HS-27A (cell line): ENCODE measurements around the gene ADGRB2.
A peak's percentile ranks its signal among the peaks of the same experiment; 100 is the strongest.

Source experiments
- DNase-seq: peaks from one replicate; pipeline ENCODE4 v3.0.0-alpha.2; 2012; ENCODE audit warnings: low read depth, missing footprints

The ADGRB2 gene

GRCh38 chr1:31702836-31703404 is 61.2 kb downstream of the ADGRB2 start:
- no peak for DNase-seq

DNA sequence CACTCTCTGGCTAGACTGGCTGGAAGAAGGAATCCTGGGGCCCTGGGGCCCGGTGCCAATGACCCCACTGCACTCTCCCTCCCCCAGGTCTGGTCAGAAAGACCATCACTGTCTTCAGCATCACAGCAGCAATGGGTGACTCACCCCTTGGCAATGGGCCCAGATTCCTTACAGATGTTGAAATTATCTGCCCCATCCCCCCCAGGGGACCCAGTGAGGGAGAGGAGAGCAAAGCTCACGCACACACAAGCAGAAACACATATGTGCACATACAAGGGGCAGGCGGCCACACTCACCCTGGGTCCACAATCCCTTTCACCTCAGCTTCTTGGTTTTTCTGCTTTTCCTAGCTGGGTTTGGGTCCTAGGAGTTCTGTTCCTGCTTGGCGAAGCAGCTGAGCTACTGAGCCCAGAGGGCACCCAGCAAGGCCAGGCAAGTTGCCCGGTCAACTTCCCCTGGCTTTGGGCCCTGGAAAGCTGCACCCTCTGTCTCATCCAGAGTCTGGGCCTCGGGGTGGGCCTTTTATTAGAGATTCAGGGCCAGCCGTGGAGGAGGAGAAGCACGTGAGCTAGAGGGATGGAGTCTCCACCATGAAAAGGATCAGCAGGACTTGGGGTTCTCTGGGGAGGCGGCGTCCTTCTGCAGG is 62.9 kb downstream of the ADGRB2 start:
- DNase-seq: peak; percentile 99

DNA sequence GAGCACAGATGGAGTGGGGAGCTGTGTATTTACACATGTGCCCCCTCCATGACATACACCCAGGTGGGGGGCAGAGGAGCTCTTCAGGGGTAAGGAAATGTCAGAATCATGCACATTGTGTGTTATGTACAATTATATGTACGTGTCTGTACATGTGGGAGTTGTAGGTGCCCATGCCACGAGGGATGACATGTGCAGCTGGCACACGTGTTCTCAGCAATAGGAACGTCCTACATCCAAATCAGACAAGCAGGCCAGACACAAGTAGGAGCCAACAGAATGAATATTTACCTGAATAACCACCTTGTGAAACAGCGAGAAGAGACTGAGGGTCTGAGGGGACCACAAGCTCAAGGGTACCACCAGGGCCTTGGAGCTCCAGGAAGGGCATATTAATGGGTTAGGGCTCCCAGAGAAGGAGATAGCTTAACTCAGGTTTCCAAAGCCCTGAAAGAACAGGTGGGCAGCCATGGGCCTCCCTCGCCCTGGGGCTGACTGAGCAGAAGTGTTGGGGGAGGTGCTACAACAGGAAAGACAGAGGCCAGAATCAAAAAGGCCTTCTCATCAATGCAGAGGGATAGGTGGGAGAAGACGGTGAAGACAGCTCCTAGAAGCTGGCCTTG is 63.6 kb downstream of the ADGRB2 start:
- DNase-seq: no peak

DNA sequence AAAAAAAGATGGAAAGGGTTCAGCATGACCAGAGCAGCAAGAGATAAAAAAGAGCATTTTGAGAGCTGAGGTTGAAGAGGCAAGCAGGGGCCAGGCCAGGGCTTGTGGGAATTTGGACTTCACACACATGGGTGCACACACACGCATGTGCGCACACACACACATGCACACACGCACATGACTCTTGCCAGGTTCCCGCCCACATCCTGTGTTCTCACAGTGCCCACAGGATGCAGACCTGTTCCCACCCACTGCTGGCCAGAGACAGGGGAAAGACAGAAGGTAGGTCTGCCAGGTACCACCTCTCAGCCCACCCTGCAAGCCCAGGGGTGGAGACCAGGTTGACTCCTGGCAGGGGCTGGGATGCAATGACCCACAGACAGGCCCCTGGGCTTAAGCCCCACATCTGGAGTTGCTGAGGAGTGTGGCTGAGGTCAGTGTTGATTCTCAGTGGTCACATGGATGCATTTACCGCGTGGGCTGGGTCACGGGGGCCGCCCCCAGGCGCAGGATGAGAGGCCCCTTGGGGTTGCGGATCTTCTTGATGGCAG is 64.7 kb downstream of the ADGRB2 start:
- DNase-seq: no peak

- no peak for DNase-seq
Observed at GRCh38 chr1:31697369-31697984, 66.7 kb downstream of the ADGRB2 start.

DNA sequence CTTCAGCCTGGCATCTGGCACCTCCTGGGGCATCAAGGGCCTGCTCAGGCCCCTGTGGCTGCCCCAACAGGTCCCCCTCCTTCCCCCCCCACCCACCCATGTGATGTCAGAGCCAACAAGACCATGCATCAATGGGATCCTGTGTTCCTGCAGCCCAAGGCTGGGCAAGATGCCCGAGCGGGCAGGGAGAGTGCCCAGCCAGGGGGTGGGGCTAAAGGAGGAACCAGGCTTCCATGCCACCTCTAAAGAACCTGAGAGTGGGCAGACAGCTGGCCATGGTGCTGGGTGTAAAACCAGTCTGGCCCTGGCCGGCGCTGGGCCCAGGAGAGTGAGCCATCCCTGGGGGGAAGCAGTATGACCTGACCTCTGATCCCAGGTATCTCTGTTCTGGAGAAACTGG is 67.9 kb downstream of the ADGRB2 start:
- no peak for DNase-seq

DNA sequence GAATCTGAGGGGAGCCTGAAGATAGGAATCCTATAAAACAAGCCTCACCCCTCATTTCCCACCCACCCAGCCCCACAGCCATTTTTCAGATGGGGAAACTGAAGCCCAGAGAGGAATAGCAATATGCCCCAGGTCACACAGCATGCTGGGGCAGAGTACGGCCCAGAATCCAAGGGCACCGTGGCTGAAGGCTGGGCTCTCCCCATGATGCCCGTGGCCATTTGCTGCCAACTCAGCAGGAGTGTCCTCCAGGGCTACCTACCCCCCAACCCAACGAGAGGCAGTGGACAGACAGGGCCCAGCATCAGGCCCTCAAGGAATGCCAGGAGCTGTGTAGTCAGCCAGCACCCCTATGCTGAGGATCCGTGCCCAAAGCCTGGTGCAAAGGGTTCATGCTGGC is 68.8 kb downstream of the ADGRB2 start:
- DNase-seq: no peak

- DNase-seq: no peak
Observed at GRCh38 chr1:31694964-31695313, 69.2 kb downstream of the ADGRB2 start.

DNA sequence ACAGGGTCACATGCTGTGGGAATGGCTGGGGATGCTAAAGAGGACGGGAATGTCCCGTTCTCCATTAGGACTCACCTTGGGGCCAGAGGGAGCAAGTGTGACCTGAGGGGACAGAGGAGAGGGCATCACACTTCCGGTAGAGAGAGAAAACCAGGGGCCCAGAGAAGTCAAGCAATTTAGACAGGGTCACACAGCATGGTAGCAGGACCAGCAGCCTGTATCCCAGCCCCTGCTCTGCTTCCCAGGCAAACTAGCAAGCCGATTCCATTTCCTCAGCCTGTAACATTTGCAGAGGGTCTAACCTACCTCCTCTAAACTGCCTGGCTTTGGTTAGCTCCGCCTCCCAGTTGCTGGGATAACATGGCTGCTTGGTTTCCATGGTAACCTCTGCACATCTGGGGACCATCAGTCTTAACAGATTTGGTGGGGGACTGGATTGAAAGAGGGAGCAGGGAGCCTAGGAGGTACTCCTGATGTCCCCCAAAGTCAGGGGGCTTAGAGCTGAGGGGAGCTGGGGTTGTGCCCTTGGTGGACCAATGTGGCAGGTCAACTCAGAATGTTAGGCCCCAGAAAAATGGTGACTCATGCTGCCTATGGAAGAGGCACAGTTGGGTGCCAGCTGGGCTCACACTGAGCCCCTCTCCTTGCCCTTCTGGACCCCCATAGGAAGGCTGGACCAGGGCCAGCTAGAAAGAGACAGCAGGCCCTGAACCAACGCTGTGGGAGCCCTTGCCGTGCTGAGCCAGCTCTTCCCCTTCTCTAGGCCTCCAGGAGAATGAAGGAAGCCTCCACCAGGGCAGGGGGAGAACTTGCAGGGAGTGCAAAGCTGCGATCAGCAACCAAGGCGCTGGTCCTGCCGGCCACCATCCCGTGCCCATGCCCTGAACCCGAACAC is 69.8 kb downstream of the ADGRB2 start:
- no peak for DNase-seq

- DNase-seq: no peak
Observed at GRCh38 chr1:31693231-31693630, 70.9 kb downstream of the ADGRB2 start.

DNA sequence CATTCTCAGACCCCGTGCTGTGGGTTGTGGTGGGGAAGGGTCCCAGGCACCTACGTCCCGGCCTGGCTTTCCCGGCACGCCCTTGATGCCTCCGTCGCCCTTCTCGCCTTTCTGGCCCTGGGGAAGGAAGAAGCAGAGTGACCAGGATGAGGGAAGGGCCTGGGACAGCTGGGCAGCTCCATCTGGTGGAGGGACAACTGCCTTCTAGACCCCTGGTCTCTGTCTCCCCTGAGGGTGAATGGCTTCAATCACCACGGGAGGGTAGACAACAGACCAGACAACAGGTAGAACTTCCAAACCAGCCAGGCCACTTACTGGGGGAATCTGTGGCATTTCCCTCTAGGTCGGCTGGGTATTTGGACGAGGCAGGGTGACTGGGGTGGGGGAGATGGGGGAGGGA is 72.2 kb downstream of the ADGRB2 start:
- no peak for DNase-seq

GRCh38 chr1:31691446-31691845 is 72.7 kb downstream of the ADGRB2 start:
- DNase-seq: no peak

GRCh38 chr1:31690921-31691320 is 73.2 kb downstream of the ADGRB2 start:
- DNase-seq: no peak

GRCh38 chr1:31689854-31690253 is 74.3 kb downstream of the ADGRB2 start:
- peak; percentile 94 for DNase-seq

DNA sequence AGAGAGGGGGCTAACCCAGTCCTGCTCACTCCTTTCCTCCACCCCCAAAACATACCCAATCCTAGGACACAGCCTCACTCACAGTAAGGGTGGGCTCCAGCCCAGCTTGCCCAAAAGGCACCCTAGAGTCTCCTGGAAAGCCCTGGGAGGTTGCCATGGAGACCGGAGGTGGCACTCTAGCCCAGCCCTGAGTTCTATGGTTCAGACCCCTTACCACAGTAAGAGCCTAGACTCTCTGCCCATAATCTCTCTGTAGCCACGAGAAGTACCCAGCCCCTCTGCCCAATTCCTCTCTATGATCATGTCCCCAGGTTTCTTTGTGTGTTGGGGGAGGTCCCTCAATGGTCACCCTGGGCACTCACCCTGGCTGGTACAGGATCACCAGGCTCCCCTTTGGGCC is 74.8 kb downstream of the ADGRB2 start:
- no peak for DNase-seq

DNA sequence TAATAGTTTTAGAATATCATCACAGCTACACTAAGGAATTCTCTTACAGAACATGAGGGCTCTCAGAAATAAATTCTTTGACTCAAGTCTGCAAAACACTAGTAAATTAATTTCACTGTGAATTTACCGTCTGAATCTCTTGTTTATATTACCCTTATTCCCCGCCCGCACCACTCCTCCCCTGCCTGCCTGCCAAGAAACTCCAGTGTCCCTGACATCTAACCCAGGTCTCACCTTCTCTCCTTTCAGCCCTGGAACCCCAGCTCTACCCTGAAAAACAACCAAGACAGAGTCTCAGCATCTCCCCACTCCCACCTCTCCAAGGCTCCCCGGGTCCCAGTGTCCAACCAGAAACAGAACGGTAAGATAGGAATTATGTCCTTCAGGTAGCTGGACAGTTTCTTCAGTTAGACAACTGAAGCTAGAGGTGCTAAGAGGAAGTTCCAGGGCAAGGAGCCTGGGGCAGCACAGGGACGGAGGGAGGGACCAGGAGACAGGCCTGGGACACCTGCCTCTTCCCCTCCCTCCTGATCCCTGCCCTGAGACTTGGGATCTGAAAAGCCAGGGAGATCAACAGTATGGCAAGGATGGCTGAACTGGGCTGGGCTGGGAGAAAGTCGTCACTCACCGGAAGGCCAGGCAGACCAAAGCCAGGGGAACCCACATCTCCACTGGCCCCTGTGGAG is 75.8 kb downstream of the ADGRB2 start:
- DNase-seq: no peak

DNA sequence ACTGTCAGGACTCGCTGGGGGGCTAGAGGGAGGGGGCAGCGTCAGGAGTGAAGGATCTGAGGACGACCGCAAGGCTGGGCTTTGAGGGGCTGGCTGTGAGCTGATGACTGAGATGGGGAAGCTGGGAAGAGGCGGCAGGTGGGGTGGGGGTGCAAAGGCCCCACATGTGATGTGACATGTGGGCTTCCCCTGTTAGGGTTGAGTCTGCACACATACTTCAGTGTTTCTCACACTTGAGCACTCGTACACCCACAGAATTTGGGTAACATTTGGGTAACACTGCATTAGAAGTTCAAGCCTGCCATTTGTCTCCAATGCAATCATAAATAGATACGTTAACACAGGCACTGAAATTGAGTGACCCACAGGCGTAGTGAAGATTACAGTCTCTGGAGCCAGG is 76.5 kb downstream of the ADGRB2 start:
- DNase-seq: no peak

DNA sequence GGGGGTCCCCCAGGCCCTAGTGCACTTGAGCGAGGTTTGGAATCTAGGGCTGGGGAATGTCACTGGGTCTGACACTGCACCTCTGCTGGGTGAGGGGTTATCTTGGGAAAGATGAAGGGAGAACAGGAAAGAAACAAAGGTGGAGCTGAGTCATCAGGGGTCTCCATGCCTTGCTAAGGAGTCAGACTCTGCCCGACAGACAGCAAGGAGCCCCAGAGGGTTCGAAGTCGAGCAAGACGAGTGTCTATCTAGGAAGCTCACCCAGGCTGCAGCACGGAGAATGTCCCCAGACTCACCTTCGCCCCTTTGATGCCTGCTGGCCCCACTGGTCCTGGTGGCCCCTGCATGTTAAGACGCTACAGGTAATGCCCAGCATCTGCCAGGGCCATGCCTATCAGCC is 78.3 kb downstream of the ADGRB2 start:
- DNase-seq: no peak

DNA sequence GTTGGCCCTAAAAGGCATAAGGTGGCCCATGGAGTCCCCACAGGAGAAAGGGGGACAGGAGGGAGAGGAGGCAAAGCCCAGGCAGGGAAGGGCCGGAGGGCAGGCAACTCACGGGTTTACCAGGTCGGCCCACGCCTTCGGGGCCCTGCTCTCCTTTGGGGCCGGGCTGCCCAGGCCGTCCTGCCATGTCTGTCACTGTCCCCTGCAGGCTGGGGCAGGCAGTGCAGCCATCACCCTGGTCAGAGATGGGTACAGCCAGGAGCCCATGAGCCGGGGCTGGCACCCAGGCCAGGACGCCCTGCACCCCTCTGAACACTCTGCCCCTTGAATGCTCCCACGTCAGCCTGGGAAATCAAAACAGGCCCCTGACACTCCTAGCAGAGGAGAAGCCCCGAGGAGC is 80.1 kb downstream of the ADGRB2 start:
- no peak for DNase-seq

- no peak for DNase-seq
Observed at GRCh38 chr1:31681415-31681814, 82.7 kb downstream of the ADGRB2 start.

DNA sequence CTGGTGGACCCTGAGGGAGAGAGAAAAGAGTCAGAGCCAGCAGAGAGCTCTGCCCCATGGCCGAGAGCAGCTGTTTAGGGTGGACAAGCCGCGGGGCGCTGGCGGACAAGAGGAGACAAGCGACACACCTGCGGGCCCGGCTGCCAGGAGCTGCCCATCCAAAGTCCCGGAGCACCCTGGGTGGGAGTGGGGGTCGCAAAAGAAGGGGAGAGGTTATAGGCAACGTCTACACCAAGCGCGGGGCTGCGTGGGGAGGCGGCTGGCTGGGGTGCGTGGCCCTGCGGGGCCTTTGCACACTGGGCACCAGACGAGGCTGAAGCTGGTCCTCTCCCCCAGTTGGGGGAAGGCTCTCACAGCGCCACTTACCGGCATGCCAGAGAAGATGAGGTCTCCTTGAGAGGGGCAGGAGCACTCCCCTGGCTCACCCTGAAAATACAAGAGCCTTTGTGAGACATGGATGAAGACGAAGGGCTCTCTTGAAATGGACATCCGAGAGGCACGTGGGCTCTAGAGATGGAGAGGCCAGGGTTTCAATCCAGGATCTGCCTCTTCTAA is 84.4 kb downstream of the ADGRB2 start:
- DNase-seq: no peak
